SK-N-SH treated with all-trans-retinoic acid at 6 μM for 48 hours (cell line): ENCODE results near the gene BLOC1S4.

ENCODE experiments used
- ARNTL ChIP-seq: fragments of 450-650 bp; formaldehyde crosslinking; IDR thresholded peaks from 2 replicates; pipeline ENCODE4 v1.5.0; 2020; ENCODE audit warnings: low read depth, mild to moderate bottlenecking, moderate library complexity, borderline replicate concordance
- CSRNP3 ChIP-seq: fragments of 250-450 bp; sonication (Bioruptor Pico); IDR thresholded peaks from 2 replicates; pipeline ENCODE4 v1.5.1; 2021; ENCODE audit warnings: mild to moderate bottlenecking, moderate library complexity
- ESRRG ChIP-seq: fragments of 250-450 bp; sonication (Bioruptor Pico); IDR thresholded peaks from 2 replicates; pipeline ENCODE4 v1.6.1; 2021; ENCODE audit warnings: mild to moderate bottlenecking
- ISL1 ChIP-seq: fragments of 250-450 bp; sonication (Bioruptor Pico); IDR thresholded peaks from 2 replicates; pipeline ENCODE4 v2.1.2; 2022; ENCODE audit warnings: mild to moderate bottlenecking, moderate library complexity
- POU6F1 ChIP-seq: fragments of 250-450 bp; sonication (Bioruptor Pico); IDR thresholded peaks from 2 replicates; pipeline ENCODE4 v1.8.0; 2021; ENCODE audit warnings: low read depth, mild to moderate bottlenecking, moderate library complexity, borderline replicate concordance
- PPARA ChIP-seq: fragments of 250-450 bp; sonication (Bioruptor Pico); IDR thresholded peaks from 2 replicates; pipeline ENCODE4 v1.5.0; 2020; ENCODE audit warnings: mild to moderate bottlenecking, borderline replicate concordance
- RARB ChIP-seq: fragments of 250-450 bp; sonication (Bioruptor Pico); IDR thresholded peaks from 2 replicates; pipeline ENCODE4 v1.8.0; 2021; ENCODE audit warnings: mild to moderate bottlenecking, moderate library complexity
- TCF4 ChIP-seq: fragments of 250-450 bp; sonication (Bioruptor Pico); IDR thresholded peaks from 2 replicates; pipeline ENCODE4 v1.8.0; 2021; ENCODE audit warnings: mild to moderate bottlenecking, moderate library complexity, borderline replicate concordance
- ZC3H10 ChIP-seq: fragments of 250-450 bp; sonication (Bioruptor Pico); IDR thresholded peaks from 2 replicates; pipeline ENCODE4 v1.5.1; 2021; ENCODE audit warnings: mild to moderate bottlenecking, moderate library complexity
- ZFP3 ChIP-seq: fragments of 250-450 bp; sonication (Bioruptor Pico); IDR thresholded peaks from 2 replicates; pipeline ENCODE4 v1.5.0; 2020; ENCODE audit warnings: mild to moderate bottlenecking, moderate library complexity
- ZFP30 ChIP-seq: fragments of 450-650 bp; formaldehyde crosslinking; IDR thresholded peaks from 2 replicates; pipeline ENCODE4 v1.5.0; 2022; ENCODE audit warnings: mild to moderate bottlenecking, moderate library complexity
- ZNF70 ChIP-seq: fragments of 450-650 bp; formaldehyde crosslinking; IDR thresholded peaks from 2 replicates; pipeline ENCODE4 v1.5.0; 2020; ENCODE audit warnings: mild to moderate bottlenecking, moderate library complexity
- TF ChIP-seq, protein P1 (sequence below): fragments of 250-450 bp; sonication (Bioruptor Pico); IDR thresholded peaks from 2 replicates; pipeline ENCODE4 v1.8.0; 2020; ENCODE audit warnings: mild to moderate bottlenecking, moderate library complexity, borderline replicate concordance

DNA sequence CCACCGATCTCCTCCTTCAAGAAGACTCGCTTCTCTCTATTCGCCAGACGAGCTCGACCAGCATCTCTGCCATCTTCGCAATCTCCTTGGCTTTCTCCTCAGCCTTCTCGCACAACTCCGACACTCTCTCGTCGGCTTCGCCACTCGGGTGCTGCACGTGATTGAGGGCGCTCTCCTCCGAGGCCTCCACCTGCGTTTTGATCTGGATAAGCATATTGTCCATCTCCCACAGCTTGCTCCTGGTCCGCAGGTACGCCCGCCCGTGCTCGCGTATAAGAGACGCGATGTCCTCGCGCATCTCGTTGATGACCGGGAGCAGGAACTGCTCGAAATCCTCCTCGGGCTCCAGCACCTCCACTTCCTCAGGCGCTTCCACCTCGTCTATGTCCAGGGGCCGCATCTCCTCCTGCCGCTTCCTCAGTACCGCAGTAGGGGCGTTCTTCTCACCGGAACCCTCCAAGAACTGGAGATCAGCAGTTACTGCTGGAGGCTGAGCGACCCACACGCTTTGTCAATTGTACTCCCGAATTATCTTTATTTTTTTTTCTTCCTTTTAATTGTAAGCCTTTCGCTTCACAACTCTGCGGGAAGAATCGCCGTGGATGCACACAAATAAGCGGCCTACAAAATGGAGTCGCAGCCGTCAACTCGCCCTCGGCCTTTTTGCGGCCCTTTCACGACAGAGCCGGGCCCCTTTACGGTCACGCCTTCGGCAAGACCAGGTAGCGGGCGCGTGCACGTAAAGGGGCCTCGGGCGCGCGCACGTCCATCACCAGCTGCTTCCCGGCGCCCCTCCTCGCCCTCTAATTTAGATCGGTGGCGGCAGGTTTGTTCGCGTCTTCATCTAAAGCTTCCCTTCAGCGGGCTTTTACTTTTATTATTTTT is 6.5 kb upstream of the BLOC1S4 start, which contains the start of gene MRFAP1L1:
- TF ChIP-seq ZC3H10 (CRISPR knock-in tag) = no peak
- no peak for TF ChIP-seq RARB (CRISPR knock-in tag)
- no peak for TF ChIP-seq ESRRG
- TF ChIP-seq, protein P1, sequence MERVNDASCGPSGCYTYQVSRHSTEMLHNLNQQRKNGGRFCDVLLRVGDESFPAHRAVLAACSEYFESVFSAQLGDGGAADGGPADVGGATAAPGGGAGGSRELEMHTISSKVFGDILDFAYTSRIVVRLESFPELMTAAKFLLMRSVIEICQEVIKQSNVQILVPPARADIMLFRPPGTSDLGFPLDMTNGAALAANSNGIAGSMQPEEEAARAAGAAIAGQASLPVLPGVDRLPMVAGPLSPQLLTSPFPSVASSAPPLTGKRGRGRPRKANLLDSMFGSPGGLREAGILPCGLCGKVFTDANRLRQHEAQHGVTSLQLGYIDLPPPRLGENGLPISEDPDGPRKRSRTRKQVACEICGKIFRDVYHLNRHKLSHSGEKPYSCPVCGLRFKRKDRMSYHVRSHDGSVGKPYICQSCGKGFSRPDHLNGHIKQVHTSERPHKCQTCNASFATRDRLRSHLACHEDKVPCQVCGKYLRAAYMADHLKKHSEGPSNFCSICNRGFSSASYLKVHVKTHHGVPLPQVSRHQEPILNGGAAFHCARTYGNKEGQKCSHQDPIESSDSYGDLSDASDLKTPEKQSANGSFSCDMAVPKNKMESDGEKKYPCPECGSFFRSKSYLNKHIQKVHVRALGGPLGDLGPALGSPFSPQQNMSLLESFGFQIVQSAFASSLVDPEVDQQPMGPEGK (CRISPR knock-in tag) = no peak
- no peak for TF ChIP-seq ISL1 (CRISPR knock-in tag)
- TF ChIP-seq ZFP3 (CRISPR knock-in tag) = peak; percentile 70
- no peak for TF ChIP-seq ZNF70 (CRISPR knock-in tag)
- TF ChIP-seq ZFP30 = no peak
- no peak for TF ChIP-seq TCF4 (CRISPR knock-in tag)
- no peak for TF ChIP-seq ARNTL (CRISPR knock-in tag)
- no peak for TF ChIP-seq CSRNP3 (CRISPR knock-in tag)
- TF ChIP-seq POU6F1 = no peak
- TF ChIP-seq PPARA (CRISPR knock-in tag) = no peak
